ENCODE data around the gene EPHX1. TPM values are rescaled to one million over a fixed set of nuclear protein-coding genes. Genes with fewer than 3 reads are reported as not detected.

Gene EPHX1
- total and polyA plus RNA-seq, 2 of the 8 experiments (the other 6 are each of a cell fraction or from before 2014, with no cell fraction given): 45.3 to 79.1 TPM

DNA sequence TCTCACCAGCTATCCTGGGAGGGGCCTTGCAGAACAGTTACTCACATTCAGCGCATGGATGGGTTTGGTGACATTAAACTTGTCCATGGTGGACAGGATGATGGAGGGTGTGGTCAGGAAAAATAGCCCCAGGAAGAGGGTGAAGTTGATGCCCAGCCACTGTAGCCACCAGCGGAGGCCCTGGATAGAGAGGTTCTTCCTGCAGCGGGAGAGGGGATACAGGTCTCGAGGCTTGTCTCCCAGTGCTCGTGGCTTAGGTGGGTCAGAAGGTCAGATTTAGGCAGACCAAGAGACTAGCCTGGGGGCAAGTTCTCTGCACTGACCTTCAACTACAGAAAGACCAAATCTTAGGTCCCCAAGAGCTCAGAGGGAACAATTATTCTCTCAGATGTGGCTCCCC lies 49.2 kb downstream of the EPHX1 start:
- Histone ChIP-seq H3K4me1 (replicated peaks in 1 of 4; ENCODE audit: control insufficient read depth in 3 of 4, insufficient read depth in 4 of 4, low read length in 3 of 4) (no peaks in the 10 kb centered on the region), H4K20me1 (replicated peaks in 1 of 2; ENCODE audit: control insufficient read depth in 1 of 2, insufficient read depth in 2 of 2, low read length in 2 of 2) (peaks cover 0 to 2% of the 10 kb centered on the region in 2 experiments), H4K5ac (ENCODE audit: insufficient read length, low read depth, low read length) (no peak overlapping the region), H3K79me2 (ENCODE audit: control insufficient read depth in 1 of 2, insufficient read depth in 2 of 2, low read length in 2 of 2) (no peaks in the 10 kb centered on the region), H4K8ac (ENCODE audit: extremely low read depth, insufficient read depth, low read length) (no peak overlapping the region), H3K4me3 (ENCODE audit: extremely low read depth in 1 of 4, insufficient read depth in 2 of 4, low read depth in 3 of 4, low read length in 4 of 4) (no peak overlapping the region), H2BK120ac (replicated peaks; ENCODE audit: low read depth, low read length) (no peak overlapping the region), H3K27me3 (replicated peaks in 1 of 4; ENCODE audit: control insufficient read depth in 3 of 4, extremely low read depth in 1 of 4, insufficient read depth in 3 of 4, low read length in 3 of 4) (no peaks in the 10 kb centered on the region), H3K36me3 (ENCODE audit: control insufficient read depth in 2 of 4, insufficient read depth in 4 of 4, low read length in 3 of 4) (peaks cover 6 to 20% (median 11%) of the 10 kb centered on the region in 4 experiments), H3K23ac (ENCODE audit: insufficient read length) (no peak overlapping the region), H3K79me1 (ENCODE audit: low read depth, low read length) (no peaks in the 10 kb centered on the region), H3K27ac (ENCODE audit: low read depth, low read length) (no peak overlapping the region), H3K18ac (ENCODE audit: extremely low read depth, low read length) (no peak overlapping the region), H3K4ac (replicated peaks; ENCODE audit: insufficient read length, low read depth, low read length) (no peak overlapping the region), H3K14ac (ENCODE audit: insufficient read length) (no peak overlapping the region), H2BK20ac (ENCODE audit: low read length) (no peak overlapping the region), H2BK5ac (ENCODE audit: low read depth, low read length) (no peak overlapping the region), H4K91ac (replicated peaks; ENCODE audit: insufficient read length, low read length) (no peak overlapping the region), H2BK12ac (ENCODE audit: low read depth, low read length) (no peak overlapping the region), H3K4me2 (ENCODE audit: insufficient read depth in 1 of 2, low read depth in 2 of 2, low read length in 2 of 2) (no peak overlapping the region), H3K9me3 (ENCODE audit: insufficient read depth in 2 of 2, low read depth in 1 of 2, low read length in 1 of 2) (no peaks in the 10 kb centered on the region), H2AFZ (ENCODE audit: low read length) (no peak overlapping the region), H2AK5ac (ENCODE audit: low read depth, low read length) (no peak overlapping the region), H2BK15ac (ENCODE audit: low read length) (no peak overlapping the region), H3K56ac (replicated peaks; ENCODE audit: insufficient read length, low read depth, low read length) (no peak overlapping the region), H3K9ac (replicated peaks in 1 of 4; ENCODE audit: extremely low read depth in 1 of 4, low read depth in 3 of 4, low read length in 3 of 4) (no peak overlapping the region), H3K23me2 (ENCODE audit: low read depth, low read length) (no peaks in the 10 kb centered on the region)
- ChIA-PET CTCF (ENCODE audit: partially characterized antibody) (interaction anchor here (0.7 to 3.8 kb wide), 8 partner anchors 12 to 128 kb away, joined by 3 to 16 read pairs (median 4); no protein-coding TSS in a partner anchor), POLR2A (ENCODE audit: partially characterized antibody) (interaction anchor here (0.7 to 2.0 kb wide), 6 partner anchors 11 to 30 kb away, joined by 3 to 11 read pairs (median 4); partner anchors contain the start of gene LEFTY1)
- DNase-seq (ENCODE audit: low read depth in 1 of 2, low spot score in 2 of 2) (no peak), FAIRE-seq (no peak)
- TF ChIP-seq SP1 (IDR thresholded peaks at IDR 0.05; ENCODE audit: low read depth, low read length) (no peak), SAP30 (IDR thresholded peaks at IDR 0.05; ENCODE audit: insufficient read depth, insufficient replicate concordance, low read length) (no peak), EGR1 (IDR thresholded peaks at IDR 0.05; ENCODE audit: borderline replicate concordance, low read depth, low read length) (no peak), GABPA (IDR thresholded peaks at IDR 0.05; ENCODE audit: borderline replicate concordance, insufficient read depth, low read length) (no peak), CBX8 (IDR thresholded peaks at IDR 0.05; ENCODE audit: borderline replicate concordance, low read depth, low read length) (no peak), TAF1 (IDR thresholded peaks at IDR 0.05; ENCODE audit: low read depth, low read length) (no peak)
- whole genome bisulfite sequencing, 2 experiments (ENCODE audit: extremely low coverage in 1 of 2, insufficient coverage in 1 of 2, insufficient read length in 1 of 2, insufficient replicate concordance in 2 of 2, low coverage in 1 of 2, low lambda C conversion rate in 2 of 2, missing lambda C conversion rate in 1 of 2): 91% methylated on average over 5 of the region's 5 CpGs; no CpG with 5 or more reads in 1 of the 2 experiments
